ENCODE measurements around the gene NRGN.

- no peak for TF ChIP-seq CTCF (optimal IDR thresholded peaks at IDR 0.05 in 1 of 3, IDR thresholded peaks at IDR 0.05 in 1 of 3, conservative IDR thresholded peaks at IDR 0.05 in 1 of 3; ENCODE audit: extremely low read depth in 1 of 3, insufficient read depth in 2 of 3, low read length in 3 of 3)
- no peak for TF ChIP-seq EZH2 (IDR thresholded peaks at IDR 0.05; ENCODE audit: low read length)
Observed at GRCh38 chr11:124788521-124788920, 48.8 kb downstream of the NRGN start.

Data from keratinocyte (primary cell).